ENCODE measurements around the gene SNRPD3.
"Not testable (repeated sequence)": the region's sequence is repeated elsewhere in the genome, so short reads cannot be mapped to it uniquely, and the experiment has no call there.

The SNRPD3 gene

GRCh38 chr22:24592851-24593558 is 37.2 kb downstream of the SNRPD3 start, which contains the start of gene LRRC75B:
TSS of gene LRRC75B (minus strand) at chr22:24593073. CDS start at chr22:24593039, 34 bp downstream.
- peak; percentile 73 to 77 for DNase-seq

GRCh38 chr22:24593559-24593835 is 37.7 kb downstream of the SNRPD3 start:
- DNase-seq, result not testable (repeated sequence)

- DNase-seq, result no peak
Observed at GRCh38 chr22:24593836-24594568, 38.2 kb downstream of the SNRPD3 start.

- DNase-seq, result no peak
Observed at GRCh38 chr22:24594569-24595120, 38.8 kb downstream of the SNRPD3 start.

GRCh38 chr22:24595228-24595627 is 39.4 kb downstream of the SNRPD3 start:
- no peak for DNase-seq

GRCh38 chr22:24595863-24596262 is 40.1 kb downstream of the SNRPD3 start:
- DNase-seq, result no peak

GRCh38 chr22:24597076-24597475 is 41.3 kb downstream of the SNRPD3 start:
- DNase-seq, result not testable (repeated sequence)

- DNase-seq, result no peak
Observed at GRCh38 chr22:24599514-24599913, 43.7 kb downstream of the SNRPD3 start.

- not testable (repeated sequence) for DNase-seq
Observed at GRCh38 chr22:24599958-24600715, 44.3 kb downstream of the SNRPD3 start.

GRCh38 chr22:24601217-24602104 is 45.7 kb downstream of the SNRPD3 start:
- no peak for DNase-seq

- not testable (repeated sequence) for DNase-seq
Observed at GRCh38 chr22:24602105-24602749, 46.4 kb downstream of the SNRPD3 start.

GRCh38 chr22:24602847-24603769 is 47.3 kb downstream of the SNRPD3 start, which contains the start of gene GGT1:
TSS of gene GGT1 (plus strand) at chr22:24603193. CDS start at chr22:24611082, 7,889 bp downstream.
- DNase-seq, result not testable (repeated sequence)

GRCh38 chr22:24603770-24604629 is 48.2 kb downstream of the SNRPD3 start:
- not testable (repeated sequence) for DNase-seq

GRCh38 chr22:24606340-24606739 is 50.5 kb downstream of the SNRPD3 start:
- DNase-seq, result not testable (repeated sequence)

GRCh38 chr22:24607429-24607983 is 51.7 kb downstream of the SNRPD3 start:
- peak; percentile 70 to 71 for DNase-seq

GRCh38 chr22:24608327-24608726 is 52.5 kb downstream of the SNRPD3 start:
- not testable (repeated sequence) for DNase-seq

GRCh38 chr22:24609888-24610287 is 54.1 kb downstream of the SNRPD3 start:
- DNase-seq, result not testable (repeated sequence)

GRCh38 chr22:24614794-24615193 is 59.0 kb downstream of the SNRPD3 start:
- not testable (repeated sequence) for DNase-seq

- not testable (repeated sequence) for DNase-seq
Observed at GRCh38 chr22:24621244-24621643, 65.4 kb downstream of the SNRPD3 start.

Measured in inflammatory macrophage treated with lipopolysaccharide for 1 hour (primary cell).